HFFc6 (cell line): ENCODE results near the gene CREBBP. TPM values are rescaled to one million over a fixed set of nuclear protein-coding genes. Genes with fewer than 3 reads are reported as not detected.

Source experiments
- DNase-seq: peaks from one replicate; pipeline ENCODE4 v3.0.0-alpha.2; 2018
- H3K27ac Mint-ChIP-seq: 2 replicates; pipeline ENCODE4 v1.8.0; 2020; ENCODE audit warnings: mild to moderate bottlenecking, mixed read lengths
- H3K27me3 Mint-ChIP-seq: 2 replicates; pipeline ENCODE4 v1.8.0; 2021; ENCODE audit warnings: mild to moderate bottlenecking, moderate library complexity, mixed read lengths; ENCODE audit not compliant: insufficient read depth
- H3K36me3 Mint-ChIP-seq: 2 replicates; pipeline ENCODE4 v1.8.0; 2021; ENCODE audit warnings: low read depth, mixed read lengths
- H3K4me1 Mint-ChIP-seq: 2 replicates; pipeline ENCODE4 v1.8.0; 2020; ENCODE audit warnings: low read depth, mixed read lengths
- H3K4me3 Mint-ChIP-seq: 2 replicates; pipeline ENCODE4 v1.8.0; 2020; ENCODE audit warnings: mild to moderate bottlenecking, moderate library complexity, mixed read lengths
- H3K9me3 Mint-ChIP-seq: 2 replicates; pipeline ENCODE4 v1.8.0; 2020; ENCODE audit warnings: mild to moderate bottlenecking, mixed read lengths
- total RNA-seq, 6 experiments: library from RNA; stranded (reverse); fragmentation: NEBNext Ultra II Directional; extraction: Animal tissue kit (Norgen Biotek cat#: 25700); gene quantifications; 2 replicates in 1 of 6; 3 replicates in 5 of 6; pipeline ENCODE4 v1.2.3, GENCODE V29; 2021
- TF ChIP-seq, protein P1 (sequence below): fragments of 200-600 bp; sonication (generic); IDR thresholded peaks from 2 replicates; pipeline ENCODE4 v1.5.0; 2021; ENCODE audit warnings: antibody characterized with exemption, mild to moderate bottlenecking

The CREBBP gene
- total RNA-seq, 6 experiments from 2014 or later, result 40.2 to 51.4 (median 43.4) TPM

DNA sequence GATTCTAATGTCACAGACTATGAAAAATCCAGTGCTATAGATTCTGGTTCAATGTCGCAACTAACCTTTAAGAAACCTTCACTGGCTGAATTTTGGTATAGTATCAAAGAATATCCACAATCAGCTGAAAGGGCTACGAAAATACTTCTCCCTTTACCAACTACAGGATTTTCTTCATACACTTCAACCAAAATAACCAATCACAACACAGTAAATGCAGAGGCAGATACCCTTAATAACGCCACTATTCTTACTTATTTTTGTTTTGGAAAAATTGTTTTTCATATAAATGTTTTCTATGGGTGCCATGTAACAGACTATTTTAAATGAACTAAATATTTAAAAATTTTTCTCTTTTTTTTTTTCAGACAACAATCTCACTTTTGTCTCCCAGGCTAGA is 114.3 kb downstream of the CREBBP start:
- H3K27ac Mint-ChIP-seq, result no peak overlapping the region
- H3K4me1 Mint-ChIP-seq, result no peaks in the 10 kb centered on the region
- H3K36me3 Mint-ChIP-seq, result peaks cover 37% of the 10 kb centered on the region
- H3K4me3 Mint-ChIP-seq, result no peak overlapping the region
- TF ChIP-seq, protein P1, sequence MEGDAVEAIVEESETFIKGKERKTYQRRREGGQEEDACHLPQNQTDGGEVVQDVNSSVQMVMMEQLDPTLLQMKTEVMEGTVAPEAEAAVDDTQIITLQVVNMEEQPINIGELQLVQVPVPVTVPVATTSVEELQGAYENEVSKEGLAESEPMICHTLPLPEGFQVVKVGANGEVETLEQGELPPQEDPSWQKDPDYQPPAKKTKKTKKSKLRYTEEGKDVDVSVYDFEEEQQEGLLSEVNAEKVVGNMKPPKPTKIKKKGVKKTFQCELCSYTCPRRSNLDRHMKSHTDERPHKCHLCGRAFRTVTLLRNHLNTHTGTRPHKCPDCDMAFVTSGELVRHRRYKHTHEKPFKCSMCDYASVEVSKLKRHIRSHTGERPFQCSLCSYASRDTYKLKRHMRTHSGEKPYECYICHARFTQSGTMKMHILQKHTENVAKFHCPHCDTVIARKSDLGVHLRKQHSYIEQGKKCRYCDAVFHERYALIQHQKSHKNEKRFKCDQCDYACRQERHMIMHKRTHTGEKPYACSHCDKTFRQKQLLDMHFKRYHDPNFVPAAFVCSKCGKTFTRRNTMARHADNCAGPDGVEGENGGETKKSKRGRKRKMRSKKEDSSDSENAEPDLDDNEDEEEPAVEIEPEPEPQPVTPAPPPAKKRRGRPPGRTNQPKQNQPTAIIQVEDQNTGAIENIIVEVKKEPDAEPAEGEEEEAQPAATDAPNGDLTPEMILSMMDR, result no peak
- DNase-seq, result no peak
- H3K27me3 Mint-ChIP-seq, result peaks cover 7% of the 10 kb centered on the region
- no peaks in the 10 kb centered on the region for H3K9me3 Mint-ChIP-seq

DNA sequence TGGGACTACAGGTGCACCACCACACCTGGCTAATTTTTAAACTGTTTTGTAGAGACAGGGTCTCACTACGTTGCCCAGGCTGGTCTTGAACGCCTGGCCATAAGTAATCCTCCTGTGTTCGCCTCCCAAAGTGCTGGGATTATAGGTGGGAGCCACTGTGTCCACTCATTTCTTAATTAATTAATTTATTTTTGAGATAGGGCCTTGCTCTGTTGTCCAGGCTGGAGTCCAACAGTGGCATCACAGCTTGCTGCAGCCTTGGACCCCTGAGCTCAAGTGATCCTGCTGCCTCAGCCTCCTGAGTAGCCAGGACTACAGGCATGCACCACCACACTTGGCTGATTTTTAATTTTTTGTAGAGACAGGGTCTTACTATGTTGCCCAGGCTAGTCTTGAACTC is 116.1 kb downstream of the CREBBP start:
- no peaks in the 10 kb centered on the region for H3K9me3 Mint-ChIP-seq
- H3K4me3 Mint-ChIP-seq, result no peak overlapping the region
- H3K4me1 Mint-ChIP-seq, result no peaks in the 10 kb centered on the region
- TF ChIP-seq, protein P1, result no peak
- H3K36me3 Mint-ChIP-seq, result peaks cover 33% of the 10 kb centered on the region
- DNase-seq, result no peak
- H3K27ac Mint-ChIP-seq, result no peak overlapping the region
- H3K27me3 Mint-ChIP-seq, result peaks cover 7% of the 10 kb centered on the region; the same call in 1 of the 2 replicates

DNA sequence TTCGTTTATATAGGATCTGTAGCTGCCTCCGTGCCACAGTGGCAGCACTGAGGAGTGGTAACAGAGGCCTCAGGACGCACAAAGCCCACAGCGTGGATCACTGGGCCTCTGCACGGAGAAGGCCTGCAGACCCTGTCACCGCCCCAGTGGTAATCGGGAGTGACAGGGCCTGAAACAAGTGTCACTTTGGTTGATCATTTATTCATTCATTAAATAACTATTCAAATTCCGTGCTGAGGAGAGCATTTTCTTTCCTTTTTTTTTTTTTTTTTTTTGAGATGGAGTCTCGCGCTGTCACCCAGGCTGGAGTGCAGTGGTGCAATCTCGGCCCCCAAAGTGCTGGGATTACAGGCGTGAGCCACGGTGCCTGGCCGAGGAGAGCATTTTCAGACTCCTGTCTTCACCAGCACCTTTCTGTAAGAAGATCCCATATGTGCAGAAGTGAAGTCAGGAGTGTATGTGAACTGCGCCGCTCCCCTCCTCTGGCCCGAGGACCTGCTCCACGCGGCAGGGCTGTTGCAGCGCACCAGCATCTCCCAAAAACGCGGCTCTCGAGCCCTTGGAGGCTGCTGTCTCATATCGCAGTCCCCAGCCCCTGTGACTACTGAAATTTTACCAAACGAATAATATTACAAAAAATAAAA is 118.3 kb downstream of the CREBBP start:
- no peak overlapping the region for H3K27ac Mint-ChIP-seq
- peaks cover 38% of the 10 kb centered on the region for H3K36me3 Mint-ChIP-seq
- H3K9me3 Mint-ChIP-seq, result no peaks in the 10 kb centered on the region
- H3K27me3 Mint-ChIP-seq, result peaks cover 7% of the 10 kb centered on the region; the same call in 1 of the 2 replicates
- no peaks in the 10 kb centered on the region for H3K4me1 Mint-ChIP-seq
- DNase-seq, result no peak
- H3K4me3 Mint-ChIP-seq, result no peak overlapping the region
- TF ChIP-seq, protein P1, result no peak

- Mint-ChIP-seq H3K4me1 (no peaks in the 10 kb centered on the region), H3K36me3 (peaks cover 33% of the 10 kb centered on the region), H3K27me3 (peaks cover 7% of the 10 kb centered on the region; the same call in 1 of the 2 replicates), H3K4me3 (no peak overlapping the region), H3K27ac (no peak overlapping the region), H3K9me3 (no peaks in the 10 kb centered on the region)
- DNase-seq, result no peak
- TF ChIP-seq, protein P1, result no peak
Measured at GRCh38 chr16:3761375-3762106, 119.0 kb downstream of the CREBBP start.

GRCh38 chr16:3760518-3760917 is 120.0 kb downstream of the CREBBP start:
- Mint-ChIP-seq H3K9me3 (no peaks in the 10 kb centered on the region), H3K36me3 (peaks cover 38% of the 10 kb centered on the region), H3K4me1 (peaks cover 2% of the 10 kb centered on the region), H3K4me3 (no peak overlapping the region; the same call in 1 of the 2 replicates), H3K27ac (no peak overlapping the region), H3K27me3 (peaks cover 7% of the 10 kb centered on the region; the same call in 1 of the 2 replicates)
- TF ChIP-seq, protein P1, result no peak
- no peak for DNase-seq
